Melanocyte of skin (primary cell): ENCODE data around the gene DSC2. TPM values are rescaled to one million over a fixed set of nuclear protein-coding genes. Genes with fewer than 3 reads are reported as not detected.

Source experiments
- total RNA-seq, 2 donors: library from RNA; depleted of rRNA; stranded (reverse); fragments of >200 nt; gene quantifications; 2 replicates each; pipeline ENCODE4 v1.2.3, GENCODE V29; 2012

DSC2 gene
- not detected for total RNA-seq

DNA sequence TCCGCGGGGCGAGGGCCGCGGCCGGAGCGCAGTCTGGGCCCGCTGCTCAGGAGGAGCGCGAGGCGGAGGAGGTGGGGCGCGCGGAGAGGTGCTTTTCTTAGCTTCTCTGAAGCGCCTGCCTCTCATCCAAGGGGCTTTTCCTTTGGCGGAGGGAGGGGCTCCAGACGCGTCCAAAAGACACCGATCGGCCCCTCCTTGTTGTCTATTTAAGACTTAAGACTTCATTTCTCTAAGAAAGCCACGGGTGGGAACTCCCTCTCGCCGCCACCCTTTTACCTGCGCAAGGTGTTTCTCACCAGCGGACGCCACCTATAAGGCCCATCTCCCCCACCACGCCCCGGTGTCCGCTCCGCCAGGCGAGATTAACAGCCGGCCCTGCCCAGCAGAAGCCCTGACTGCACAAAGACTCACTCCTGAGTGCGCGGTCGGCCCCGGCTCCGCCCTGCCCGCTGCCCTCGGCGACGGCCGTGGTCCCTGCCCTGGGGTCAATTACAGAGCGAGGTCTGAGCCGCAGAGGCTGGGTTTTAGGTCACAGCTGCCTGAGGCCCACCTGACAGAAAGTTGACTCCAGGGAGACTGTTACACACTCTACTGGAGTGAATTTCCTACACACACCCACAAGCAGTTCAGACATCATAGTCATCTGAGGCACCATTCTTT, at the start of gene DSC2:
DSC2 (minus strand) TSS at position 397 of the 660 bp plus-strand sequence. CDS start 450 bp downstream, outside the sequence.

GRCh38 chr18:31042406-31043181, 59.6 kb downstream of the DSC2 start, which contains the start of gene DSC3:
TSS of gene DSC3 (minus strand) at chr18:31042742. CDS start at chr18:31042660, 82 bp downstream.

Other genes starting within 250 kb of the DSC2 start
- under 1 TPM in 1 of 2 donors, not detected in 1; under 0.01 TPM for gene DSC3, start 59.7 kb downstream of the DSC2 start, total RNA-seq
- gene DSC1, start 60.4 kb upstream of the DSC2 start, total RNA-seq, result not detected
- not detected for gene DSG1, start 215.7 kb upstream of the DSC2 start, total RNA-seq